Measurements from ENCODE around the gene PCGF3.

Gene PCGF3

DNA sequence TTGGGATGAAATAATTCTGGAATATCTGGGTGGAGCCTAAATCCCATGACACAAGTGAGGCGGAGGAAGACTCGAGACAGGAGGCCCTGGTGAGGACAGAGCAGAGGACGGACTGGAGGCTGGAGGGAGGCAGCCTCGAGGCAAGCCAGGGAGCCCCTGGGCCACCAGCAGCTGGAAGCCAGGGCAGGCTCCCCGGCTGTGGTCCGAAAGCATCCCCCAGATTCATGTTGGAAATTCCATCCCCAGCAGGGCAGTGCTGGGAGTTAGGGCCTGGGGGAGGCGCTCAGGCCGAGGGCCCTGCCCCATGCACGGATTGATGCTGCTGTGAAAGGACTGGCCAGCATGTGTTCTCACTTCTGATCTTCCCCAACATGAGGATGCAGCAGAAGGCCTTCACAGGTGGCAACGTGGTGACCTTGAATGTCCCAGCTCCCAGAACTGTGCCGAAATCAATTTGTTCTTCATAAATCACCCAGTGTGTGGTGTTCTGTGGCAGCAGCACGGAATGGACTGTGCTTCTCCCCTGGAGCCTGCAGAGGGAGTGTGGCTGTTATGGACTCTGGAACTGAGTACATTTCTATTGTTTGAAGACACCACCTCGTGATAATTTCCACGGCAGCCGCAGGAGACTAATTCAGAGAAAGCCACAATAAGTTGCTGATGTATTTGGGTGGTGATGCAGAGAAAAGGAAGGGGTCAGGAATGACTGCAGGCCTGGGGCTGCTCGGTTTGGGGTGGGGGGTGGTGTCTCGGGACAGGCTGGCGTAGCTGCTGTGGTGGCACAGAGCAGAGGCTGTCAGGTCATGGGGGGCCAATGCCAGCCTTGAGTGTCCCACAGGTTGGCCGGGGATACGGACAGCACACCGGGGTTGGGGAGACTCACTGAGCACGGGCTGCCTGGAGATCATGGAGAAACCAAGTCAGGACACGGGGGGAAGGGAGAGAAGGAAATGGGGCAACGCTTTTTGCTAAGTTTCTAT, 56.9 kb downstream of the PCGF3 start:
- DNase-seq (ENCODE audit: low spot score in 2 of 2) (no peak), ATAC-seq (peak; percentile 51)
- peak overlapping the region; percentile 11 for H3K4me3 Mint-ChIP-seq
- peak overlapping the region; percentile 89 for H3K27ac Mint-ChIP-seq
- H3K36me3 Mint-ChIP-seq: peaks cover 83% of the 10 kb centered on the region
- H3K4me1 Mint-ChIP-seq: peaks cover 60% of the 10 kb centered on the region
- H3K9me3 Mint-ChIP-seq: no peaks in the 10 kb centered on the region

DNA sequence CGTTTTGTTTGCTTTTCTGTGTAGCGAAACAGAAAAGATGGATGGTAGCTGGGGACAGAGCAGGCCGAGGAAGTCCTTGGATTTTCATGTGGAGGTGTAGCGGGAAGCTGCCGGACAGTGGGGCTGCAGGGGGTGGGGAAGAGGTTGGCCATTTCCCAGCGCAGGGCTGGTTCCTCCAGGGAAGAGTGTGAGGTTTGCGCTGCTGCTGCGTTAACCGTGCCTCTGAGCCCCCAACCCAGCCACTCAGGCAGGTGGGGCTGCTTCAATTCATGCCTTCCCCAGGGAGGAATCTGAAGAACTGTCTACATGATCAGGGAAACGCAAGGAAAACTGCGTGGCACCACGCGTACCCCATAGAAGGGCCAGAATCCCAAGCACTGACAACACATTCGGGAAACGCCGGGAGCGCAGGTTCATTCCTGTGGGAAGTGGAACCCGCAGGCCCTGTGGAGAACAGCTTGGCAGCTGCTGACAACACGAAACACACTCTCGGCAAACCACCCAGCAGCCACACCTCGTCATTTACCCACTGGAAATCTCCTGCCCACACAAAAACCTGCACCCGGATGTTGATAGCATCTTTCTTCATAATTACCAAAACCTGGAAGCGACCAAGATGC, 57.7 kb downstream of the PCGF3 start:
- peak overlapping the region; percentile 28 for H3K4me3 Mint-ChIP-seq
- H3K36me3 Mint-ChIP-seq: peaks cover 83% of the 10 kb centered on the region
- peak overlapping the region; percentile 89 for H3K27ac Mint-ChIP-seq
- no peaks in the 10 kb centered on the region for H3K9me3 Mint-ChIP-seq
- peaks cover 60% of the 10 kb centered on the region for H3K4me1 Mint-ChIP-seq
- ATAC-seq: peak; percentile 27
- no peak for DNase-seq (ENCODE audit: low spot score in 2 of 2)

DNA sequence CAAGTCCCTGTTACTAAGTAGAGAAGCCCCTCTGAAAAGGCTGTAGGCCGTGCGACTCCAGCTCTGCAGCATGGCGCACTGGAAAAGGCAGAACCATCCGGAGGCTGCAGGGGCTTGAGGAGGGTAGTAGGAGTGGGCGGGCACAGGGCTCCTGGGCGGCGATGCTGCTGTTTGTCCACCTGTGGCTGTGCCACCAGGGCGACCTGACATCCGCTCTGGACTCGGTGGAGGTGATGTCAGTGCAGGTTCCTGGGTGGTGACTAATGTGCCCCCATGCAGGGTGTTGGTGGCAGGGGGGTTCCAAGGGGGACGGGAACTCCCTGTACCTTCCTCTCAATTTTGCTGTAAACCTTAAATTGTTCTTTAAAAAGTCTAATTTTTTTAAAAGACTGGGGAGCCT, 58.3 kb downstream of the PCGF3 start:
- Mint-ChIP-seq H3K36me3 (peaks cover 87% of the 10 kb centered on the region), H3K27ac (peak overlapping the region; percentile 89), H3K4me3 (peak overlapping the region; percentile 28), H3K4me1 (peaks cover 60% of the 10 kb centered on the region), H3K9me3 (no peaks in the 10 kb centered on the region)
- ATAC-seq (peak; percentile 52), DNase-seq (ENCODE audit: low spot score in 2 of 2) (no peak)

DNA sequence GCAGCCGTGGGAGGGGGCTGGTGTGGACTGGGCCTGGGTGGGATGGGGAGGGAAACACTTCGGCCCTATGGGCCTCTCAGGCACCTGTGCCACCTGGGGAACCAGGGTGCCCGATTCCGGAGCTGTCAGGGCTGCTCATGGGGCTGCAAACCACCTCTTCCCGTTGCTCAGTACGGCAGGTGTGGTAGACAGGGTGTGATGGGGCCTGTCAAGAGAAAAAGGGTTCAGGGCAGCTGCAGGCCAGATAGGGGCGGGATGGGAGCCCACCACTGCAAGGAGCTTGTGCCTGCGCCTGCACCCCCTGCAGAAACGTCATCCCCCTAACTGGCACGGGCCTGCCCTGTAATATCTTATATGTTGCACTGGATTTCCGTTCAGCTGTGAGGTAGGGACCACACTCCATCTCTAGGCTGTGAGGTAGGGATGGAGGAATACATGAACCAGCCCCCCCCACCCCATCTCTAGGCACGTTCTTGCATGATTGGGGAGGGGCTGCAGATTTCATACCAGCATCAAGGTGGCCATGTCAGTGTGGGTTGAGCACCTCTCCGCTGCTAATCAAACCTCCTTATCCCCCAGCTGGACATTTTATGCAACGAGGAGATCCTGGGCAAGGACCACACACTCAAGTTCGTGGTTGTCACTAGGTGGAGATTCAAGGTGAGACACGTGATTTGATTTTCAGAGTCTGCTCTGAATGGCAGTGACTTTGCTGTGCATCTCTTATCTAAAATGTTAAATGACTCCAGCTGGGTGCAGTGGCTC, 59.0 kb downstream of the PCGF3 start:
- DNase-seq (ENCODE audit: low spot score in 2 of 2): no peak
- H3K4me3 Mint-ChIP-seq: peak overlapping the region; percentile 28
- peaks cover 94% of the 10 kb centered on the region for H3K36me3 Mint-ChIP-seq
- peak; percentile 57 for ATAC-seq
- no peaks in the 10 kb centered on the region for H3K9me3 Mint-ChIP-seq
- H3K4me1 Mint-ChIP-seq: peaks cover 63% of the 10 kb centered on the region
- peak overlapping the region; percentile 89 for H3K27ac Mint-ChIP-seq

DNA sequence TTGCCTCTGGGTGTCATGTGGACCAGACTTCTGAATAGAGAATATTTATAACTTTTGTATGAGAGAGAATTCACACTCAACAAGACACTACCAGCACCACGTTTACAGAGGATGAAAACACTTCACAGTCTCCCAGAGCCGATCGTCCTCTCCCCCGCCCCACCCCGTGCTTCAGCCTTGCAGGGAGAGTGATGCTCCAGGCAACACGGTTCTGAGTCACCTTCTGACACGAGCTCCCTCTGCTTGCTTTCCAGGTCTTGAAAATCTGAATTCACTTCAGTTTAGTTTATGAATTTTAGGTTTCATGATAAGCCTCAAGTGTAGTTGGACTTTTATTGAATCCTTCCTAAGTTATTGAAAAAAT, 60.5 kb downstream of the PCGF3 start:
- no peak overlapping the region for H3K4me3 Mint-ChIP-seq
- H3K9me3 Mint-ChIP-seq: no peaks in the 10 kb centered on the region
- peaks cover 97% of the 10 kb centered on the region for H3K36me3 Mint-ChIP-seq
- ATAC-seq (no peak), DNase-seq (ENCODE audit: low spot score in 2 of 2) (no peak)
- peaks cover 56% of the 10 kb centered on the region for H3K4me1 Mint-ChIP-seq
- peak overlapping the region; percentile 89 for H3K27ac Mint-ChIP-seq

DNA sequence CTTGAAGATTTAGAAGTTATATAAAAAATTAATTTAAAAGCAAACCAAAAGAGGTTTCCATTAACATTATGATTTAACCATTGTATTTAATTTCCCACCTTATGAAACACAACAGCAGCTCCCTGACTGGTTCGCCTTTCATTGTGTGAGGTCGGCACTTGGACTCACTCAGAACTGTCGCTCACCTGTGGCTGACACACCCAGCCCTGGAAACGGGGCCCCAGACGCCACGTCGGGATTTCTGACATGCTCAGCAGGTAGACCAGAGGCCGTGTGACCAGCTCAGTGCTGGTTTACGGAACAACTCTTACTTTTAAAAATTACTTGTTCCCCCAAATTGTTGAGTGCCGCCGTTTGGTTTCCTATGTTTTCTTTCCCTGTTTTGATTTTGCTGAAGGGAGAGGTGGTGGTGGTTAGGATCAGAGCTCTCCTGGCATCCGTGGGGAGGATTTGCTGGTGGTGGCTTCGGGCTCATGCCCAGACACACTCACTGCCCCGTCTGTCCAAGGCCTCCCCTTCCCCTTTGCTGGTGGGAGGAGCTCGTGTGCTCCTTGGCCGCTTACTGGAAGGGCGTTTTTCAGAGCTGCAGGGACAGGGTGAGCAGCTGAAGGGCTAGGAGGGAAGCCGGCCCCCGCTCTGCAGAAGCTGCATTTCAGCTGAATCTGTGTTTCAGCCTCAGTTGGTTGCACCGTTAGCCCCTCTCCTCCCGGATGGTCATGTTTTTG, 61.1 kb downstream of the PCGF3 start:
- H3K36me3 Mint-ChIP-seq: peaks cover 97% of the 10 kb centered on the region
- H3K4me3 Mint-ChIP-seq: no peak overlapping the region
- ATAC-seq: no peak
- peaks cover 51% of the 10 kb centered on the region for H3K4me1 Mint-ChIP-seq
- peak overlapping the region; percentile 89 for H3K27ac Mint-ChIP-seq
- DNase-seq (ENCODE audit: low spot score in 2 of 2): no peak
- H3K9me3 Mint-ChIP-seq: no peaks in the 10 kb centered on the region

DNA sequence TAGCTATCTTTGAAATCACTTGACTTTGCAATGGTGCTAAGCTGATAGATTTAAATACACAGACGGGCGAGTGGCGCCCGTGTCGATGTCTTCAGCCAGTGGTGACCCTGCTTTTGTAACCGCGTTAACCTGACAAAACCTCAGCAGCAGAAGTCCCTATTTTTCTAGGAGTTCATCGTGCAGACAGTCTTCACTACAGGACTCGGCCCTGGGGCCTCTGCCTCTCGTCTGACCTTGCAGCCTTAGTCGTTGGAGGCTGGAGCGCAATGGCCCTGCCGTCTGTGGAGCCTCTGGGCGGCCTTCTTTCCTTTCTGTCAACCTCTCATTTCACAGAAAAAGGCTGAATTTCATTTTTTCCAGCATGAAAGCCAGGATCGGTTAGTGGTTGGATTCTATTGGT, 62.4 kb downstream of the PCGF3 start:
- H3K27ac Mint-ChIP-seq: no peak overlapping the region
- H3K4me1 Mint-ChIP-seq: peaks cover 39% of the 10 kb centered on the region
- H3K9me3 Mint-ChIP-seq: no peaks in the 10 kb centered on the region
- no peak overlapping the region for H3K4me3 Mint-ChIP-seq
- H3K36me3 Mint-ChIP-seq: peaks cover 92% of the 10 kb centered on the region
- ATAC-seq (no peak), DNase-seq (ENCODE audit: low spot score in 2 of 2) (no peak)

DNA sequence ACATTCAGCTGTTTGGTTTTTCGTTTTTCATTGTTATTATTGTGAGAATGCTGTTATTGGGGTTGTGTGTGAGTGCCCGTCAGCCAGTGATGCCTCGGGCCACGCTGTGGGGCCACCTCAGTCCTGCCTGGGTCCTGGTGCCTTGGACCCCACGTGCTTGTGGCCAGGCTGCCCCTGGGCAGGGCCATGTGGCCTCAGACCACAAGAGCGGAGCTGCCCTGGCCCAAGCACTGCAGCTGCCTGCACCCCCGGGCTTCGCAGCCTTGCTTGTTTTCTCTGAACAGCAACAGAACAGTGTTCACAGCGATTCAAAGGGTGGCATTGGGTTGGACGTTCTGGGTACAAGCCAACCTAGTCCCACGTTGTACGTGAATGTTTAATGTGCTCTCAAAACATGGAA, 63.4 kb downstream of the PCGF3 start:
- H3K9me3 Mint-ChIP-seq: no peaks in the 10 kb centered on the region
- no peak overlapping the region for H3K4me3 Mint-ChIP-seq
- DNase-seq (ENCODE audit: low spot score in 2 of 2): no peak
- no peak overlapping the region for H3K27ac Mint-ChIP-seq
- peaks cover 85% of the 10 kb centered on the region for H3K36me3 Mint-ChIP-seq
- peaks cover 31% of the 10 kb centered on the region for H3K4me1 Mint-ChIP-seq
- no peak for ATAC-seq

DNA sequence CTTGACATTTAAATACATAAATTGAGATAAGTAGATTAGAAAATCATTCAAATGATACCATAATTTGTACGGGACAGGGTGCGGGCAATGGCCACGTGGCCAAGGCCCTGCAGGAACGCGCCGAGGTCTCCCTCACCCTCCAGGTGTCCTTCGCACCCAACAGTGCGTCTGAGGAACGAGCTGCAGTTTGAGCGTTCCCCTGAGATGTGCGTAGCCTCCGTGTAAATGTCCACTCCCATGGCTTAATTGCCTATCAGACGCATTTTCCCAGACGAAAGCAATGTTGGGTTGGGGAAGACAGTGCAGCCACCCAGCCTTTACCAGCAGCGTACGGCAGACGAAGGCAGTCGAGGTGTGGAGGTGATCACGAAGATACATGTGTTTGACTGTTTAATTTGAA, 63.9 kb downstream of the PCGF3 start:
- no peak for DNase-seq (ENCODE audit: low spot score in 2 of 2)
- Mint-ChIP-seq H3K27ac (no peak overlapping the region), H3K4me1 (peaks cover 35% of the 10 kb centered on the region), H3K9me3 (no peaks in the 10 kb centered on the region), H3K36me3 (peaks cover 85% of the 10 kb centered on the region), H3K4me3 (no peak overlapping the region)
- ATAC-seq: no peak

DNA sequence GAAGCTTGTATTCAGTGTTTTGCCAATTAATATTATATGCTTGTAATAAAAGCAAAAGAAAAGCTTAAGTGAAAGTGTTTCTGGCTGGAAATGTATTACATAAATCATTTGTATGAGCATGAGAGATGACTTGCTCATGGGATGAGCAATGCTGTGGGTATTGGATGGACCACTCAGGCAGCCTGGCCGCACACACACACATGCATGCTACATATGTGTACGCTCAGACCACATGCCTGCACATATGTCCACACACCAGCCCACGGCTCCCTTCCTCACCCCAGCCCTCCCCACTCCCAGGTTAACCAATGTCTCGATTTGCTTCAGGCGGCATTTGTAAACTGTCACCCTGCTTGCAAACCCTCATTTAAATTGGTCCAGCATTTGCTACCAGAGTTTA, 64.4 kb downstream of the PCGF3 start:
- DNase-seq (ENCODE audit: low spot score in 2 of 2) (no peak), ATAC-seq (no peak)
- no peaks in the 10 kb centered on the region for H3K9me3 Mint-ChIP-seq
- no peak overlapping the region for H3K27ac Mint-ChIP-seq
- peaks cover 35% of the 10 kb centered on the region for H3K4me1 Mint-ChIP-seq
- no peak overlapping the region for H3K4me3 Mint-ChIP-seq
- H3K36me3 Mint-ChIP-seq: peaks cover 85% of the 10 kb centered on the region

DNA sequence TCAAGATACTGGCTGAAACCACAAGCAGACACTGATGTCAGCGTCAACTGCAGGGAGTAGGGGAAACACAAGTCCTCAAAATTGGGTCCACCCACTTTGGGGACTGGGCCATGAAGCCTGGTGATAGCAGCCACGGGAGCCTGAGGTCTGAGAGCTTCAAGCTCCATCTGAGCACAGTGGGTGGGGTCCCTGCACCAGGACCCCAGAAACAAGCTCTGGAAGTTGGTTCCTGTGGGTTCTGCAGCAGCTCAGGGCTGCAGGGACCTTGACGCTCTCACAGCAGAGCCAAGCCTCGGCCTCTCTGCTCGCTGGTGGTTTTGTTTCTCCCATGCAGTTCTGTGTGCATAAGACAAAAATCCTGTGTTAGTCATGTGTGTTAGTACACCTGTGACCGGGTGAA, 65.8 kb downstream of the PCGF3 start:
- Mint-ChIP-seq H3K27ac (peak overlapping the region; percentile 37), H3K9me3 (no peaks in the 10 kb centered on the region), H3K4me1 (peaks cover 35% of the 10 kb centered on the region), H3K36me3 (peaks cover 85% of the 10 kb centered on the region), H3K4me3 (no peak overlapping the region)
- ATAC-seq (peak; percentile 48), DNase-seq (ENCODE audit: low spot score in 2 of 2) (no peak)

DNA sequence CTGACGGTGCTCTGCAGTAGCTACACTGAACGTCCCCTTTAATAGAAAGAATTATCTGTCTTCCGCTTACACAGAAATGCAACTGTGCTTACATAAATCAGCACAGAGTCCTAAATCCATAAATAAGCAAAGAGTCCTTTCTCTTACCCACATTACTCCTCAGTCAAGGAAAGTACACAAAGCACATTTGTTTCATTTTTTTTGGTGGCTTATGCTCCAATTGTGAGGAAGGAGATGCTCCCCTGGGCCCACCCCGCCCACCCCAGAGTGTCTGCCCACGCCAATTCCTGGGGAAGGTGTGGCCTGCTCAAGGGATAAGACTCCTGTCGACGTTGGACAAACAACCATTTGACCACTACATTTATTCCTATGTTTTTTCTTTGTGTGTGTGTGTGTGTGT, 66.5 kb downstream of the PCGF3 start:
- ATAC-seq (no peak), DNase-seq (ENCODE audit: low spot score in 2 of 2) (no peak)
- H3K4me3 Mint-ChIP-seq: no peak overlapping the region
- H3K27ac Mint-ChIP-seq: peak overlapping the region; percentile 37
- H3K9me3 Mint-ChIP-seq: no peaks in the 10 kb centered on the region
- H3K4me1 Mint-ChIP-seq: peaks cover 41% of the 10 kb centered on the region
- peaks cover 85% of the 10 kb centered on the region for H3K36me3 Mint-ChIP-seq

DNA sequence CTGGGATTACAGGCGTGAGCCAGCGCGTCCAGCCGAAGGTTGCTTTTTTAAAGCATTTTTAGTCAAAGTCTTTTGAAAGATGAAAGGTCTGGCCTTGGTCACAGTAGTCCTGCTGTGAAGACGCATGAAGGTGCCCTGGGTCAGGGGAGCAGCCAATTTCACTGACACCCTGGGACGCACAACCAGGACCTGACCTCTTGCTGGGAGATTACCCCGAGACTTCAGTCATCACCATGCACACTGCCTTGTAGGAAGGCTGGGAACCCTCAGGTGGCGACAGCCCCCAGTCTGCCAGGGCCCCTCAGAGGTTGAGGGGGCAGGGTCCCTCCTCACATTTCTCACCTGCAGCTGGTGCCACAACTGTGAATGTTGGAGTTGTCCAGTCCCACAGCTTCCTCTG, 67.1 kb downstream of the PCGF3 start:
- DNase-seq (ENCODE audit: low spot score in 2 of 2) (no peak), ATAC-seq (no peak)
- no peaks in the 10 kb centered on the region for H3K9me3 Mint-ChIP-seq
- H3K27ac Mint-ChIP-seq: no peak overlapping the region
- peaks cover 47% of the 10 kb centered on the region for H3K4me1 Mint-ChIP-seq
- H3K36me3 Mint-ChIP-seq: peaks cover 86% of the 10 kb centered on the region
- H3K4me3 Mint-ChIP-seq: no peak overlapping the region

DNA sequence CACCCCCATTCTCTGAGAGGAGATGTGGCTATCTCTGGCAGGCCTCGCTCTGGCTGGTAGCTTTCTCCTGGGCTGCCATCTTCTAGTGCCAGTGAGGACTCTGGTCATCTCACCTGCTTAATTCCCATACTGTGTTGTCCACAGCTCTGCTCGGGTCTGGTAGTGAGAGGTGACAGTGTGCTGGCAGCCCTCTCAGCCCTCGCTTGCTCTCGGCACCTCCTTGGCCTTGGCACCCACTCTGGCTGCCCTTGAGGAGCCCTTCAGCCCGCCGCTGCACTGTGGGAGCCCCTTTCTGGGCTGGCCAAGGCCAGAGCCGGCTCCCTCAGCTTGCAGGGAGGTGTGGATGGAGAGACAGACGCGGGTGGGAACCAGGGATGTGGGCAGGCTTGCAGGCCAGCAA, 67.6 kb downstream of the PCGF3 start:
- Mint-ChIP-seq H3K36me3 (peaks cover 86% of the 10 kb centered on the region), H3K27ac (peak overlapping the region; percentile 54), H3K4me3 (no peak overlapping the region), H3K9me3 (no peaks in the 10 kb centered on the region), H3K4me1 (peaks cover 51% of the 10 kb centered on the region)
- ATAC-seq: no peak
- no peak for DNase-seq (ENCODE audit: low spot score in 2 of 2)

Data from stimulated activated effector memory CD8-positive, alpha-beta T cell treated with anti-CD3 and anti-CD28 coated beads, Interleukin-12 subunit alpha, Interleukin-12 subunit beta, amount 100 ng/mL, for 72 hours (primary cell).